Hepatic stellate cell (primary cell): Measurements from ENCODE around the gene MRPL33.
"Not testable (repeated sequence)": the region's sequence is repeated elsewhere in the genome, so short reads cannot be mapped to it uniquely, and the experiment has no call there.

Experiments
- DNase-seq: peaks from one replicate; pipeline ENCODE4 v3.0.0; 2011; ENCODE audit warnings: low spot score

Gene MRPL33

GRCh38 chr2:27741673-27742072, 29.8 kb upstream of the MRPL33 start:
- no peak for DNase-seq

- DNase-seq, result no peak
Measured at GRCh38 chr2:27742571-27742970, 28.9 kb upstream of the MRPL33 start.

- not testable (repeated sequence) for DNase-seq
Measured at GRCh38 chr2:27745494-27745893, 26.0 kb upstream of the MRPL33 start.

- no peak for DNase-seq
Measured at GRCh38 chr2:27746325-27746724, 25.2 kb upstream of the MRPL33 start.

- DNase-seq, result no peak
Measured at GRCh38 chr2:27747827-27748352, 23.6 kb upstream of the MRPL33 start.

- not testable (repeated sequence) for DNase-seq
Measured at GRCh38 chr2:27748803-27749554, 22.5 kb upstream of the MRPL33 start.

- DNase-seq, result no peak
Measured at GRCh38 chr2:27751377-27751776, 20.1 kb upstream of the MRPL33 start.

- no peak for DNase-seq
Measured at GRCh38 chr2:27752551-27753237, 18.8 kb upstream of the MRPL33 start.

- peak; percentile 63 for DNase-seq
Measured at GRCh38 chr2:27754138-27754588, 17.4 kb upstream of the MRPL33 start.

GRCh38 chr2:27754831-27755230, 16.7 kb upstream of the MRPL33 start:
- no peak for DNase-seq

GRCh38 chr2:27756091-27756490, 15.4 kb upstream of the MRPL33 start:
- DNase-seq, result no peak

- DNase-seq, result no peak
Measured at GRCh38 chr2:27756544-27757498, 14.7 kb upstream of the MRPL33 start.

GRCh38 chr2:27762951-27763906, 8.3 kb upstream of the MRPL33 start:
- no peak for DNase-seq

- DNase-seq, result no peak
Measured at GRCh38 chr2:27763907-27764267, 7.6 kb upstream of the MRPL33 start.

GRCh38 chr2:27764526-27764925, 7.0 kb upstream of the MRPL33 start:
- DNase-seq, result not testable (repeated sequence)

GRCh38 chr2:27765621-27766286, 5.8 kb upstream of the MRPL33 start:
- peak; percentile 51 for DNase-seq

- no peak for DNase-seq
Measured at GRCh38 chr2:27766287-27766661, 5.2 kb upstream of the MRPL33 start.

- no peak for DNase-seq
Measured at GRCh38 chr2:27771202-27771547, 344 bp upstream of the MRPL33 start.

- DNase-seq, result no peak
Measured at GRCh38 chr2:27772804-27773203, 1.3 kb downstream of the MRPL33 start.

GRCh38 chr2:27773959-27774358, 2.4 kb downstream of the MRPL33 start:
- DNase-seq, result no peak

- DNase-seq, result no peak
Measured at GRCh38 chr2:27776097-27776496, 4.6 kb downstream of the MRPL33 start.
